HG02981 (cell line): ENCODE data around the gene TRIM13.
"Not testable (repeated sequence)": the region's sequence is repeated elsewhere in the genome, so short reads cannot be mapped to it uniquely, and the experiment has no call there.

Experiments
- ATAC-seq: cut with Tn5 transposase; IDR thresholded peaks from one replicate; pipeline ENCODE4 v1.9.1; 2021; ENCODE audit warnings: mild to moderate bottlenecking, moderate library complexity; ENCODE audit not compliant: unreplicated experiment

TRIM13 gene

GRCh38 chr13:50055454-50055853 is 58.6 kb downstream of the TRIM13 start:
- no peak for ATAC-seq

- ATAC-seq, result no peak
Measured at GRCh38 chr13:50060718-50061117, 63.9 kb downstream of the TRIM13 start.

- not testable (repeated sequence) for ATAC-seq
Measured at GRCh38 chr13:50062336-50062735, 65.5 kb downstream of the TRIM13 start.

GRCh38 chr13:50065712-50066111 is 68.9 kb downstream of the TRIM13 start:
- no peak for ATAC-seq
